HG03280 (cell line): ENCODE results near the gene PPP1R9A.

ENCODE experiments used
- ATAC-seq: cut with Tn5 transposase; IDR thresholded peaks from one replicate; pipeline ENCODE4 v1.9.1; 2021; ENCODE audit warnings: mild to moderate bottlenecking, moderate library complexity; ENCODE audit not compliant: unreplicated experiment

The PPP1R9A gene

GRCh38 chr7:94907026-94907810, at the start of gene PPP1R9A:
Gene PPP1R9A (plus strand): TSS chr7:94907594. CDS start chr7:94910114, 2,520 bp downstream.
- ATAC-seq: no peak

GRCh38 chr7:94871132-94871531, 36.3 kb upstream of the PPP1R9A start:
- ATAC-seq: no peak

- no peak for ATAC-seq
Measured at GRCh38 chr7:94873239-94873638, 34.2 kb upstream of the PPP1R9A start.

- no peak for ATAC-seq
Measured at GRCh38 chr7:94874036-94874785, 33.2 kb upstream of the PPP1R9A start.

- no peak for ATAC-seq
Measured at GRCh38 chr7:94875201-94875600, 32.2 kb upstream of the PPP1R9A start.

- ATAC-seq: no peak
Measured at GRCh38 chr7:94877731-94878670, 29.4 kb upstream of the PPP1R9A start.

- no peak for ATAC-seq
Measured at GRCh38 chr7:94882891-94883290, 24.5 kb upstream of the PPP1R9A start.

- no peak for ATAC-seq
Measured at GRCh38 chr7:94883616-94884015, 23.8 kb upstream of the PPP1R9A start.

- no peak for ATAC-seq
Measured at GRCh38 chr7:94888551-94888950, 18.8 kb upstream of the PPP1R9A start.

GRCh38 chr7:94888995-94889523, 18.3 kb upstream of the PPP1R9A start:
- no peak for ATAC-seq

- ATAC-seq: no peak
Measured at GRCh38 chr7:94890216-94890615, 17.2 kb upstream of the PPP1R9A start.

- no peak for ATAC-seq
Measured at GRCh38 chr7:94893661-94894060, 13.7 kb upstream of the PPP1R9A start.

- no peak for ATAC-seq
Measured at GRCh38 chr7:94897541-94897940, 9.9 kb upstream of the PPP1R9A start.

GRCh38 chr7:94898340-94898739, 9.1 kb upstream of the PPP1R9A start:
- ATAC-seq: no peak

GRCh38 chr7:94901981-94902380, 5.4 kb upstream of the PPP1R9A start:
- no peak for ATAC-seq

GRCh38 chr7:94903971-94904370, 3.4 kb upstream of the PPP1R9A start:
- no peak for ATAC-seq

GRCh38 chr7:94904982-94905381, 2.4 kb upstream of the PPP1R9A start:
- ATAC-seq: no peak

- ATAC-seq: no peak
Measured at GRCh38 chr7:94906065-94906851, 1.1 kb upstream of the PPP1R9A start.

GRCh38 chr7:94907811-94908322, 473 bp downstream of the PPP1R9A start:
- no peak for ATAC-seq
